Stimulated activated CD4-positive, alpha-beta T cell treated with anti-CD3 and anti-CD28 coated beads, TNF-alpha, amount 100 ng/mL, for 1 hour (primary cell): ENCODE data around the gene SSC5D.
"Not testable (repeated sequence)": the region's sequence is repeated elsewhere in the genome, so short reads cannot be mapped to it uniquely, and the experiment has no call there.

Source experiments
- DNase-seq, 3 donors: peaks; one replicate each; pipeline ENCODE4 v3.0.0-alpha.2; 2020; ENCODE audit warnings: low read depth in 3 of 3, low spot score in 1 of 3

Gene SSC5D

GRCh38 chr19:55502197-55502952 lies 14.1 kb downstream of the SSC5D start:
- no peak for DNase-seq

- no peak for DNase-seq
Measured at GRCh38 chr19:55503157-55503501, 14.9 kb downstream of the SSC5D start.

- DNase-seq: peak; percentile 84 to 96 (median 86)
Measured at GRCh38 chr19:55503502-55504251, 15.4 kb downstream of the SSC5D start.

- DNase-seq: no peak
Measured at GRCh38 chr19:55504252-55504603, 16.0 kb downstream of the SSC5D start.

DNA sequence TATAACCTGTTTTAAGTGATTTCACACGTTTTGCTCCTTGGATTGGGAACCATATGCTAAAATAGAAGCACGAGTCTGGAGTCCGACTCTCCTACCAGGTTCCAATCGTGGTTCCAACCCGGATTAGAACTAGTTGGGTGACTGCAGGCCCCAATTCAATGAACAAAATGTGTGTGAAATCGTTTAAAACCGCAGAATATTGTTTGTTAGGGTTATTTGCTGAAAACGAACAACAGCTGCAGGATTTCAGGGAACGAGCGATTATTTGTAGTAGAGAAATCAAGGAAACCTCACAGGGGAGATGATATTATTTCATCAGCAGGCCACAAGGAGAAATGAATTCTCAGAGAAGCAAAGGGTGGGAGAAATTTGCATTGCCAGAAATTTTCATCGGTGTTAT lies 16.7 kb downstream of the SSC5D start:
- DNase-seq: no peak

GRCh38 chr19:55508120-55508519 lies 19.9 kb downstream of the SSC5D start:
- no peak for DNase-seq

DNA sequence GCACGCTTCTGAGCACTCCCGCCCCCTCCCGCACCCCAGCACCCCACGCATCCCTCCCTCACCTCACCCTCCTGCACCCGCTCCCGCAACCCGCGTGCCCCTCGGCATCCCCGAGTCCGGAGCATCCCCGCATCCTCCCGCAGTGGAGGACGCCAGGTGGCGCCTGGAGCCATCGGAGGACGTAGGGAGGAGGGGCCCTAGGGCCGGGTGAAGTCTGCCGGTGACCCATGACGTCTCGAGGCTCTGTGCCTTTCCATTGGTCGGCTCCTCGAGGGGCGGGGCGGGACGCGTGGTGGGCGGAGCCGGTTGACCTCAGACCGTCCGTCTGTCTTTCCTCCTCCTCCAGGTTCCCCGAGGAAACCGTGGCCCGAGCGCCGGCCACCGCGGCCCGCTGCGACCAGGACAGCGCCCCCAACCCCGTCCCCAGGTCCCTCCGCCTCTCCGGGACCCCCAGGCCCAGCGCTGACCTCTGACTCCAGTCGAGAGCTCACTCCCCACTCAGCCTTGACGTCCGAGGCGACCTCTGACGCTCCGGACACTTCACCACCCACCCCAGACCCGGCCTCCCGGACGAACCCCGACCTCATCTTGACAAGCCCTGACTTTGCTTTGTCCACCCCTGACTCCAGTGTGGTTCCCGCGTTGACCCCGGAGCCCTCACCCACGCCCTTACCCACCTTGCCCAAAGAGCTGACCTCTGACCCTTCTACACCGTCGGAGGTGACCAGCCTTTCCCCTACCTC lies 28.8 kb downstream of the SSC5D start:
- peak; percentile 87 to 90 (median 88) for DNase-seq

GRCh38 chr19:55519451-55520311 lies 31.4 kb downstream of the SSC5D start:
- DNase-seq: no peak

GRCh38 chr19:55520691-55521292 lies 32.6 kb downstream of the SSC5D start:
- no peak for DNase-seq

DNA sequence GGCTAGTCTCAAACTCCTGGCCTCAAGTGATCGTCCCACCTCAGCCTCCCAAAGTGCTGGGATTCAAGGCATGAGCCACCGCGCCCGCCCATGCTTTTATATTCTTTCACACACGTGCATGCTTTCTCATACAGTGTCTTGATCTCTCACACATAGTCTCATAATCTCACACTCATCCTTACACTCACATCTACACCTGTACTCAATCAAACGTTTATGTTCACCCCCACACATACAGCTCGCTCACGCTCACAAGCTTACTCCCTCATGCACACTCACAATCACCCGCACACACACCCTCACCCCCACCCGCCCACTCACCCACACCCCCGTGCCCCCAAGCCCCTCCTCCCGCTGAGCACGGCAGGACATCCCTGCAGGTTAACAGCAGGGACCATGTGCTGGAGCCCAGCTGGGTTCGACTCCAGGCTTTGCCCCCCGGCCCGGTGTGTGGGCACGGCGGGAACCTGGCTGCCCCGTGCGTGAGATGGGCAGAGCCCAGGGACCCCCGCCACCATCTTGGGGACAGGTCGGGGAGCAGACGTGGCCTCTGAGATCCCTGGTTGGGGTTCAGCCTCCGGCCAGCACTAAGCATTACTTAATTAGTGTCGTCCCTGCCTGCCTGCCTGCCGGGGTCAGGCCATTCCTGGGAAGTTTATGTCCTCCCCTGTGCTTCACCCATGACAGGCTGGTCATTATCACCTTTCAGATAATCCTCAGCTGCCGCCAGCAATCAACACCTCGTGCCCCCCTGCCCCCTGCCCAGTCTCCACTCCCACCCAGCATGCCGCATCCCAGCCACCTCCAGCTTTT lies 37.3 kb downstream of the SSC5D start:
- no peak for DNase-seq

- DNase-seq: no peak
Measured at GRCh38 chr19:55526216-55527196, 38.3 kb downstream of the SSC5D start.

GRCh38 chr19:55527197-55528029 lies 39.2 kb downstream of the SSC5D start:
- DNase-seq: no peak

- no peak for DNase-seq
Measured at GRCh38 chr19:55528030-55528803, 40.0 kb downstream of the SSC5D start.

GRCh38 chr19:55529636-55530234 lies 41.5 kb downstream of the SSC5D start:
- DNase-seq: no peak

DNA sequence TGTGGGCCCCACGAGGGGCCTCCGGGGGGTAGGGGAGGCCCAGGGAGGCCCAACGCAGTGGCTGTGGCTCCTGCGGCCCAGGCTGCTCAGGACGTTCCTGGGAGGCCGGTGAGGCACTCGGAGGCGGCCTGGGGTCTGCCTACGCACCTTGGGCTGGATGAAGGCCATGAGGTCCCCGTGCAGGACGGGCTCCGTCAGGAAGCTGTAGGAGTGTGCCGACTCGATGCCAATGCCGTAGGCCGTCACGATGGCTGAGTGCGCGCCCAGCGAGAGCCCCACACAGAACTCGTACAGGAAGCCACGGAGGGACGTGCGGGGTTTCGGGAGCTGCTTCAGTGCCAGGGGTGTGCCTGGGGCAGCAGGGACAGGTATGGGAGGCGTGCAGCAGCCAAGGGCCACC lies 42.8 kb downstream of the SSC5D start:
- no peak for DNase-seq

- DNase-seq: not testable (repeated sequence)
Measured at GRCh38 chr19:55534280-55534679, 46.0 kb downstream of the SSC5D start.
